Stimulated activated memory B cell treated with anti-CD40 and anti-IgM and Interleukin-4, amounts not matched to agents 10 μg/mL and 1 μg/mL and 100 μg/mL, for 72 hours (primary cell): ENCODE measurements around the gene LGSN.
"Not testable (repeated sequence)": the region's sequence is repeated elsewhere in the genome, so short reads cannot be mapped to it uniquely, and the experiment has no call there.

Experiments used
- ATAC-seq: fragments of 150-1000 bp; cut with Tn5 transposase; 2 replicates; pipeline ENCODE4 v1.10.0; 2021
- H3K27ac Mint-ChIP-seq: one replicate; pipeline ENCODE4 v1.8.0; 2022; ENCODE audit warnings: mild to moderate bottlenecking, mixed read lengths
- H3K27me3 Mint-ChIP-seq: one replicate; pipeline ENCODE4 v1.8.0; 2022; ENCODE audit warnings: mixed read lengths
- H3K36me3 Mint-ChIP-seq: one replicate; pipeline ENCODE4 v1.8.0; 2022; ENCODE audit warnings: mixed read lengths
- H3K4me1 Mint-ChIP-seq: one replicate; pipeline ENCODE4 v1.8.0; 2022; ENCODE audit warnings: mixed read lengths
- H3K4me3 Mint-ChIP-seq: one replicate; pipeline ENCODE4 v1.8.0; 2022; ENCODE audit warnings: mild to moderate bottlenecking, moderate library complexity, mixed read lengths
- H3K9me3 Mint-ChIP-seq: one replicate; pipeline ENCODE4 v1.8.0; 2022; ENCODE audit warnings: mixed read lengths

LGSN gene

DNA sequence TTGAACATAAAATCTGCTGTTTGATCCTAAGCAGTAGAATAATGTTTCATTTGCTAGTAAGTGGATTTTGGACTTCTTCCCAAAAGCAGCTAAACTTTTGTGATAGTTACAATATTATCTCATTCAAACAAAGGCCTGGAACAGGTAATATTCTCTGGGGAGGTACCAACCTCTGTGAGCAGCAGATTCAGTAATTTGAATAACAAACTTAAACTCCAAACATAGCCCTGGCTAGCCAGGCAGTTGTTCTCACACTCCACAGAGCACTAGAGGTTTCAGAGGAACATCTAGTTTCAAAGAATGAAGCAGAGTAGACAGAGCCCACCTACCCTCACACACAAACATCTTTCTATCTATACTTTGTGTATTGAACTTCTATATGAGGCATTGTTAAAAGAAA lies 40.9 kb downstream of the LGSN start:
- Mint-ChIP-seq H3K4me3 (no peak overlapping the region), H3K9me3 (peaks cover 3% of the 10 kb centered on the region), H3K36me3 (no peaks in the 10 kb centered on the region), H3K27ac (no peak overlapping the region), H3K4me1 (no peaks in the 10 kb centered on the region), H3K27me3 (peaks cover 12% of the 10 kb centered on the region)
- ATAC-seq = no peak

DNA sequence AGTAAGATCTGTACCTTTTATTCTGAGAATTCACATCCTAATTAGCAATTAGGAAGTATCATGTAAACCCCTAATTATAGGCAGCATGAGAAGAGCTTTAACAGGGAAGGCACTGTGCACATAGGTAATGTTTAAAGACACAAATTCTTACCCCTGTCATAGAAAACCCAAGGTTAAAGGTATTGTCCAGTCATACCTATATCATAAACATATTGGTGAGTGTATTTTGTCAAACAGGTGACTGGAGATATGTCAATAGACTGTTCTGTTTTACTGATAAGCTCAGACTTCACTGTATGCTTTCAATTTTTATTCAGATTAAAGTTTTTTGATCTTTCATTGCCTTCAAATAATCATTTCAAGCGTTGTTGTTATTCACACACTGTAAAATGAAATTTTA lies 43.8 kb downstream of the LGSN start:
- no peaks in the 10 kb centered on the region for H3K36me3 Mint-ChIP-seq
- no peak overlapping the region for H3K27ac Mint-ChIP-seq
- no peaks in the 10 kb centered on the region for H3K4me1 Mint-ChIP-seq
- H3K27me3 Mint-ChIP-seq = peaks cover 12% of the 10 kb centered on the region
- peaks cover 3% of the 10 kb centered on the region for H3K9me3 Mint-ChIP-seq
- ATAC-seq = no peak
- no peak overlapping the region for H3K4me3 Mint-ChIP-seq

DNA sequence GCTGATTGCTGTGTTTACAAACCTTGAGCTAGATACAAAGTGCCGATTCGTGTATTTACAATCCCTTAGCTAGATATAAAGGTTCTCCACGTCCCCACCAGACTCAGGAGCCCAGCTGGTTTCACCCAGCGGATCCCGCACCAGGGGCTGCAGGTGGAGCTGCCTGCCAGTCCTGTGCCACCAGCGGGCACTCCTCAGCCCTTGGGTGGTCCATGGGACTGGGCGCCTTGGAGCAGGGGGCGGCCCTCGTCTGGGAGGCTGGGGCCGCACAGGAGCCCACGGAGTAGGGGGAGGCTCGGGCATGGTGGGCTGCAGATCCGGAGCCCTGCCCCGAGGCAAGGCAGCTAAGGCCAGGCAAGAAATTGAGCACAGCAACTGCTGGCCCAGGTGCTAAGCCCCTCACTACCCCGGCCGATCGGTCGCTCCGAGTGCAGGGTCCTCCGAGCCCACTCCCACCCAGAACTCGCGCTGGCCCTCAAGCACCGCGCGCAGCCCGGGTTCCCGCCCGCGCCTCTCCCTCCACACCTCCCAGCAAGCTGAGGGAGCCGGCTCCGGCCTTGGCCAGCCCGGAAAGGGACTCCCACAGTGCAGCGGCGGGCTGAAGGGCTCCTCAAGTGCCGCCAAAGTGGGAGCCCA lies 44.9 kb downstream of the LGSN start:
- not testable (repeated sequence) for H3K4me3 Mint-ChIP-seq, H3K4me1 Mint-ChIP-seq, H3K27ac Mint-ChIP-seq, ATAC-seq, H3K36me3 Mint-ChIP-seq, H3K9me3 Mint-ChIP-seq
- H3K27me3 Mint-ChIP-seq = peaks cover 12% of the 10 kb centered on the region

DNA sequence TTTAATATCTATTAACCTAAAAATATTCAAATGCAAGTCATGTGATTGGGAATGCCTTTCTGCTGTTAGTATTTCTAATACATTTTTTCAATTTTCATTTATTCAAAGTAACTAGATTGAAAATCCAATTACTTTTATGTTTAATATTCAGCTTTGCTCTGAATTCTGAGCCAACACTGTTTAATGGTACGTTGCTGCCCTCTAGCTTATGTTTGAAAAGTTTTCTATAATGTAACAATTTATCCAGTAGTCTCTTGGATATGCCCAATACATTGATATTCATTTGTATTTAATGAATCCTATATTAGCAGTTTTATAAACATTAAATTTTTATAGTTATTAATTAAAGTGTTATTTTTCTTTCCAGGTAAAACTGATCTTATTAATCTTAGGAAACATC lies 47.4 kb downstream of the LGSN start:
- H3K4me3 Mint-ChIP-seq = no peak overlapping the region
- no peak overlapping the region for H3K27ac Mint-ChIP-seq
- H3K36me3 Mint-ChIP-seq = no peaks in the 10 kb centered on the region
- peaks cover 3% of the 10 kb centered on the region for H3K9me3 Mint-ChIP-seq
- ATAC-seq = no peak
- peaks cover 9% of the 10 kb centered on the region for H3K27me3 Mint-ChIP-seq
- H3K4me1 Mint-ChIP-seq = no peaks in the 10 kb centered on the region

DNA sequence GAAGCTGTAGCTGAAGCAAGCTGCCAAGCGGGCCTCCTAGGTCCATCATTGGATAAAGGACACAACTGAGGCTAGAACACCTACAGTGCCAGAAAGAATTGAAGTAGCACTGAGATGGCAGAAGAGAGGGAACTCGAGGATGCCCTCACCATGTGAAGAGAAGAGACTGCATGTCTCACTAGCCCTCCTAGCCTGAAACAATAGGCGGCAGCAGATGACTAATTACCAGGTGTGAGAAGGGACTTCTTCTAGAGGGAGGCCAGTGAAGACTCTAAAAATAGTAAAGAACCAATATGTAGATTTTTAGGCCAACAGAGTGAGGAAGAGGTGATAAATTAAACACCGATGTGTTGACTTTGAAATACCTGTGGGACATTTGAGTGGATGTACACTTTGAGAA lies 50.3 kb downstream of the LGSN start:
- Mint-ChIP-seq H3K4me3 (no peak overlapping the region), H3K9me3 (no peaks in the 10 kb centered on the region), H3K27ac (no peak overlapping the region), H3K36me3 (no peaks in the 10 kb centered on the region), H3K27me3 (no peaks in the 10 kb centered on the region), H3K4me1 (no peaks in the 10 kb centered on the region)
- ATAC-seq = no peak

DNA sequence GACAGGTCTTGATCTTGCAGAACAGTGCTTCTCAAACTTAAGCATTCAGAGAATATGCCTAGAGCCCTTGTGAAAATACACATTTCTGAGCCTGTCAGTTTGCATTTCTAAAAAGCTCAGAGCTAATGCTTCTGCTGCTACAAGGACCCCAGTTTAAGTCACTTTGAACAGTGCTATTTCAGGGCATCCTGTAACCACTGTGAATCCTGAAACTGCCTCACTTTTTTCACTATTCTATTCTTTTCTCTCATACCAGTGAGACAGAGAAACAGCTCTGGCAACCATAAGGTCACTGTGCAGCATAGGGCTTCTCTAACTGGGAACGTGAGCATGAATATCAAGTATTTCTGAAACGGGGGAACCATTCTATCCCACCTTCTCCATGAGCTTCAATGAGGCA lies 51.2 kb downstream of the LGSN start:
- Mint-ChIP-seq H3K9me3 (no peaks in the 10 kb centered on the region), H3K27ac (no peak overlapping the region), H3K36me3 (no peaks in the 10 kb centered on the region), H3K4me3 (no peak overlapping the region), H3K4me1 (no peaks in the 10 kb centered on the region), H3K27me3 (peaks cover 5% of the 10 kb centered on the region)
- no peak for ATAC-seq

DNA sequence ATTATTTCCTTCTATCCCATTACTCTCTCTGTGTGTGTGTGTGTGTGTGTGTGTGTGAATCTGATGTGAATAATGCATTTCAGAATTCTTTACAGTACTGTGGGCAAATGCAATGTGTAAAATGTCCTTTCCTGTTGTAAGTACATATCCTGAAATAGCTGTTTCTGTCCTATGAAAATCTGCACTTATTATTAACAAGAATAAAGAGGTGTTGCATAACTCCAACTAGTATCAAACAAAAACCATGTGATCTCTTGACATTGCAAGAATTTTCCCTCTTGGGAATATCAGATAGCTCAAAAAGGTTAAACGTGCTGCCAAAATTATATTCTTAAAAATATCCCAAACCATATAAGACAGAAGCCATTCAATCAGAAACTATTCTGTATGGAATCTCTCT lies 52.0 kb downstream of the LGSN start:
- no peak overlapping the region for H3K4me3 Mint-ChIP-seq
- ATAC-seq = no peak
- no peaks in the 10 kb centered on the region for H3K4me1 Mint-ChIP-seq
- H3K9me3 Mint-ChIP-seq = no peaks in the 10 kb centered on the region
- H3K27ac Mint-ChIP-seq = no peak overlapping the region
- no peaks in the 10 kb centered on the region for H3K36me3 Mint-ChIP-seq
- peaks cover 11% of the 10 kb centered on the region for H3K27me3 Mint-ChIP-seq

DNA sequence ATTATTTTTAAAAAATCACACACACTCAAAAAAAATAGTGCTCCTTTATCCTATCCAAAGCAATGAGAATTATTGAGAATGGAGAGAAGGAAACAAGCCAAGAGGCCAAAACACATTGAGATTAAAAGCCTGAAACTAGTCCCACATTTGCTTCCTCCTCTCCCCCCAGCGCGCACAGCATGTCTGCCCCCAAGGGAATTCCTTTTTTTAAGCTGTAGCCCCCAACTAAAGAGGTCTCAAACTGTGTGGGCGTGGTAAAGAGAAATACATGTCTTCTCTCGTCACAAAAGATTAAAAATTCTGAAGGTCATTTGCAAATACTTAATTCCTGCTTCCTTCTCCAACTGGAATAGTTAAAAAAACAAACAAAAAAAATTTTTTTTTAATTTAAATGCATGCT lies 52.7 kb downstream of the LGSN start:
- no peak overlapping the region for H3K27ac Mint-ChIP-seq
- H3K36me3 Mint-ChIP-seq = no peaks in the 10 kb centered on the region
- H3K4me3 Mint-ChIP-seq = no peak overlapping the region
- H3K4me1 Mint-ChIP-seq = no peaks in the 10 kb centered on the region
- H3K27me3 Mint-ChIP-seq = peaks cover 11% of the 10 kb centered on the region
- ATAC-seq = no peak
- H3K9me3 Mint-ChIP-seq = no peaks in the 10 kb centered on the region

DNA sequence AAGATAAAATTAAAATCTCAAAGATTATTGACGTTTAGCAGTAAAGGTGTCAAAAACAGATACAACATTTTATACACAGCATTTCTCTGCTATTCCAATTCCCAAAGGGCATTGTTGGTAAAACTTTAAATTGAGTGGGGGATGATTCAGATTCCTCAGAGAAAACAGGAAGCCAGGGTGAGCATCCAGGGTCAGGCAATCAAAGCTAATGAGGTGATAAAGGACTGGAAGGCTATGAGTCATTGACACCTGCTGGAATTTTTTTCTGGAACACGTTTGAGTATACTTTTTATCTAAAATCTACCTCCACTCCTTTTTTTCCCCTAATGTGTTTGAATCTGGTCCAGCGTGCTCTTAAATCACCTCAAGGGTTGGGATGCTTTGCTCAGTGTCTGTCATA lies 56.3 kb downstream of the LGSN start:
- H3K4me3 Mint-ChIP-seq = no peak overlapping the region
- no peak for ATAC-seq
- H3K27ac Mint-ChIP-seq = no peak overlapping the region
- no peaks in the 10 kb centered on the region for H3K9me3 Mint-ChIP-seq
- H3K27me3 Mint-ChIP-seq = peaks cover 11% of the 10 kb centered on the region
- H3K36me3 Mint-ChIP-seq = no peaks in the 10 kb centered on the region
- H3K4me1 Mint-ChIP-seq = no peaks in the 10 kb centered on the region

DNA sequence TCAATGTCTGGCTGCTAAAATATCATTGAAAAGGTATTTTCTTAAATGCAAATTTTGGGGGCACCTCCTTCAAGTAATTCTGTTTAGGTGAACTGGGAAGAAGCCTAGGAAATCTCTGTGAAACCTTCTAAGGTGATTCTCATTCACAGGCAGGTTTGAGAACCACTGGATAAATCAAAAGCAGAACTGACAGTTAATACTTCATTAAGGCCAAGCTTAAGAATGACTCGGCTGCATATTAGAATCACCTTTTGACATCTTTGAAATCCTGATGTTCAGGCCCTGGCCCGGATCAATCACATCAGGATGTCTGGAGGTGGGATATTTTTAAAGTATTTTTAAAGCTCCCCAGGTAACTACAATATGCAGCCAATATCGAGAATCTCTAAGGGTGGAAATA lies 58.0 kb downstream of the LGSN start:
- Mint-ChIP-seq H3K4me1 (no peaks in the 10 kb centered on the region), H3K4me3 (no peak overlapping the region), H3K27me3 (peaks cover 11% of the 10 kb centered on the region), H3K36me3 (no peaks in the 10 kb centered on the region), H3K27ac (no peak overlapping the region), H3K9me3 (no peaks in the 10 kb centered on the region)
- no peak for ATAC-seq

DNA sequence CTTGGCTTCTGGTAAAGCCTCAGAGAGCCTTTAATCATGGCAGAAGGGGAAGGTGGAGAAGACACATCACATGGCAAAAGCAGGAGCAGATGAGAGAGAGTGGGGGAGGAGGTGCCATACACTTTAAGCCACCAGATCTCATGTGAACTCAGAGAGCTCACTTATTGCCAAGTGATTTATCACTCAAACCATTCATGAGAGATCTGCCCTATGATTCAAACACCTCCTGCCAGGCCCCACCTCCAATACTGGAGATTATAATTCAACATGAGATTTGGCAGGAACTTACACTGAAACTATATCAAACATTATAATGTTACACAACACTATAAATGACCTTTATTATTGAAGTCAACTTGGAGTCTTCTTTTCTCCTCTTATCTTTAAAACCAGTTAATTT lies 60.6 kb downstream of the LGSN start:
- no peak for ATAC-seq
- no peak overlapping the region for H3K4me3 Mint-ChIP-seq
- H3K9me3 Mint-ChIP-seq = no peaks in the 10 kb centered on the region
- no peaks in the 10 kb centered on the region for H3K4me1 Mint-ChIP-seq
- H3K27ac Mint-ChIP-seq = no peak overlapping the region
- peaks cover 11% of the 10 kb centered on the region for H3K27me3 Mint-ChIP-seq
- no peaks in the 10 kb centered on the region for H3K36me3 Mint-ChIP-seq

DNA sequence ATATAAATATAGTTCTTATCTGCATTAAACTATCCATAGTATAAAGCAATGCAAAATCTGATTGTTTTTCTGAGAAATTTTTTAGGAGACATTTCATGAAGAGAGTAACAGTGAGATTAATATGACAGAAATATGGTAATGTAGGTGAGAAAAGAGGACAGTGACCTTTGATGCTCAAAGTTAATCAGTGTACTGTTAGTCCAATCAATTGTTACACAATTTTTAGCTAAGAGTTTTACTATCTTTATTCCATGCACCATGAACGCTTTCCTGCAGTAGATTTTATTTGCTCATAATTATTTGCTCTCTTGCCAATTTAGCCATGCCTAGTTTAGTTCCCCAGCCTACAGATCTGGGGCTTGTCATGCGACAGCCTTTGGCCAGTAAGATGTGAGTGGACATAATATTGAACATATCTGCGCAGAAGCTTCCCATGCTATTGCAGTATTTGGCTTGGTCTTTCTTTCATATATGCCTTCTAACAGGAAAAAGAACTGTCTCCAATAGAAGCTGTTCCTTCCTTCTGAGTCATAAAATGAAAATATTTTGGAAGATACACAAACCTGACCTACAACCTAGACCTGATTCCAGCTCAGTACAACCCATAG lies 69.8 kb downstream of the LGSN start:
- Mint-ChIP-seq H3K27me3 (peaks cover 9% of the 10 kb centered on the region), H3K27ac (no peak overlapping the region)

DNA sequence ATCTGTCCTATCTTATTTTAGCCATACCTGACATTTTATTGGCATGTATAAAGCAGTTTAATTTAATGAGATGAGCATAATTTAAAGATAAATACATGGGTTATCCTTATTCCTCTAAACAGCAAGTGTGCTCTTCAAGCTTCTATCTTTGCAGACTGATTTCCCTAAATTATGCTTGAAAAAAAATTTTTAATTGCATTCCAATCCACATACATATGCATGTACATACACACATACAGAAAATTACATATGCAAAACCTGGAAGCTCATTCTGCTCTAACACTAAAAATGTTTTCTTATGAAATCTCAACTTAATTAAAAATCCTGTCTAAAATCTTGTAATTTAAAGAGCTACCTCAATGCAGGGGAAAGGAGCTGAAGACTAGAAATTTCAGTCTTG lies 73.2 kb downstream of the LGSN start:
- H3K4me3 Mint-ChIP-seq = no peak overlapping the region

More for the DNA sequence above, 69.8 kb downstream of the LGSN start:
- H3K36me3 Mint-ChIP-seq = no peaks in the 10 kb centered on the region
- no peak overlapping the region for H3K4me3 Mint-ChIP-seq
- no peaks in the 10 kb centered on the region for H3K9me3 Mint-ChIP-seq
- ATAC-seq = no peak
- no peaks in the 10 kb centered on the region for H3K4me1 Mint-ChIP-seq

DNA sequence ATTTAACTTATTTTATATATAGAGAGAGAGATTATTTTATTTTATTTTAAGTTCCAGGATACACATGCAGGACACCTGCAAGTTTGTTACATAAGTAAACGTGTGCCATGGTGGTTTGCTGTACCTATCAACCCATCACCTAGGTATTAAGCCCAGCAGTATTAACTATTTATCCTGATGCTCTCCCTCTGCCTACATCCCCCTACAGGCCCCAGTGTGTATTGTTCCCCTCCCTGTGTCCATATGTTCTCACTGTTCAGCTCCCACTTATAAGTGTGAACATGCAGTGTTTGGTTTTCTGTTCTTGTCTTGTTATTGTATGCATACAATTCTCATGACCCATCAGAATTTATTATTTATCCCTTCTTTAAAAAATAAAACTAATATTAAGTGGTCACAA lies 73.9 kb downstream of the LGSN start:
- no peaks in the 10 kb centered on the region for H3K36me3 Mint-ChIP-seq
- peaks cover 9% of the 10 kb centered on the region for H3K27me3 Mint-ChIP-seq
- no peak for ATAC-seq
- H3K9me3 Mint-ChIP-seq = no peaks in the 10 kb centered on the region
- H3K4me3 Mint-ChIP-seq = no peak overlapping the region
- no peaks in the 10 kb centered on the region for H3K4me1 Mint-ChIP-seq
- H3K27ac Mint-ChIP-seq = no peak overlapping the region

More for the DNA sequence above, 73.2 kb downstream of the LGSN start:
- ATAC-seq = no peak
- no peaks in the 10 kb centered on the region for H3K36me3 Mint-ChIP-seq
- no peak overlapping the region for H3K27ac Mint-ChIP-seq
- no peaks in the 10 kb centered on the region for H3K9me3 Mint-ChIP-seq
- peaks cover 9% of the 10 kb centered on the region for H3K27me3 Mint-ChIP-seq
- H3K4me1 Mint-ChIP-seq = no peaks in the 10 kb centered on the region

DNA sequence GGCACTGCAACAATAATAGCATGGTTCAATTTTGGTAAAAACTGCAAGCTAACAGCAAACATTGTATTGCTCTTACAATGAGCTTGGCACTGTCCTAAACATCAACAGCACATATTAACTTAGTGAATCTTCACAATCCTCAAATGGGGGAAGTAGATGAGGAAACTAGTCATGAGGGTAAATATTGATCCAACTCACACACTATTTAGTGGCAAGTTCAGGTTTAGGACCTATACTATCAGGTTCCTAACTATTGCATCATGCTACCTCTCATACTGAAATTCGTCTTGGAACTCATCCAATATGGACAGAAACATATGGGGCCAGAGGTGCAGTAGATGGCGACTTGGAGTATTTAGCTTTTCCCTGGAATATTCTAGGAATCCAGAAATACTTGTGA lies 74.4 kb downstream of the LGSN start:
- Mint-ChIP-seq H3K4me3 (no peak overlapping the region), H3K27ac (no peak overlapping the region), H3K36me3 (no peaks in the 10 kb centered on the region), H3K4me1 (no peaks in the 10 kb centered on the region), H3K27me3 (peaks cover 9% of the 10 kb centered on the region), H3K9me3 (no peaks in the 10 kb centered on the region)
- ATAC-seq = no peak

DNA sequence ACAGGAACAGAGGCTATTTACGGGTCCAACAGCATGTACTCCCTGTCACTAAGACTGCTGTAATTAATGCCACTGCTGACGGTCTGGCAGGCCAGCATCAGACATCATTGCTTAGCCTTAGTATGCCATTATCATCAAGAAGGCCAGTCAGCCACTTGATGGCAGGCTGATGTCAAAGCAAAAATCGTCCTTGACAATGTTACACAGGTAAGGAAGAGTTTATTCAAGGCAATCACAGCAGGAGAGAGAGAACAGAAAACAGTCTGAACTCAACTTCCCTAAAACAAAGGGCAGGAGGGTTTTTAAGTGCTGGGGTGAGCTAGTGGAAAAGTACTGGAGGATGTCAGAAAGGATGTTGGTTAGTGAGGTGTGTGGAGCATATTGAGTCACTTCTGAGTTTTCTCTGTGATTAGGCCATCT lies 83.4 kb downstream of the LGSN start:
- no peaks in the 10 kb centered on the region for H3K36me3 Mint-ChIP-seq
- no peaks in the 10 kb centered on the region for H3K4me1 Mint-ChIP-seq
- H3K9me3 Mint-ChIP-seq = peaks cover 4% of the 10 kb centered on the region
- no peak overlapping the region for H3K4me3 Mint-ChIP-seq
- H3K27ac Mint-ChIP-seq = no peak overlapping the region
- peak; percentile 78 for ATAC-seq
- peaks cover 15% of the 10 kb centered on the region for H3K27me3 Mint-ChIP-seq
